ENCODE data around the gene NUS1. TPM values are rescaled to one million over a fixed set of nuclear protein-coding genes. Genes with fewer than 3 reads are reported as not detected.
"Not testable (repeated sequence)": the region's sequence is repeated elsewhere in the genome, so short reads cannot be mapped to it uniquely, and the experiment has no call there.

Gene NUS1
- total RNA-seq, 4 donors from 2014 or later, result 6.8 to 12.9 (median 10.2) TPM

- TF ChIP-seq POLR2A (IDR thresholded peaks at IDR 0.05), result no peak
- TF ChIP-seq CTCF (IDR thresholded peaks at IDR 0.05), result no peak
- no peak overlapping the region for H3K4me3 ChIP-seq (ENCODE audit: low read depth, poor library complexity, severe bottlenecking)
- intact Hi-C loops (cut with DNase I; ENCODE audit: low total_unique reads), result no loop called here
- no peak for DNase-seq (ENCODE audit: low spot score in 2 of 2)
- WGBS, 2 donors, result 74 to 75% methylated on average over 3 of the region's 3 CpGs
These were observed 31.2 kb downstream of the NUS1 start for GRCh38 chr6:117706504-117706903.

- DNase-seq (ENCODE audit: low spot score in 2 of 2); intact Hi-C loops (cut with DNase I; ENCODE audit: low total_unique reads); H3K4me3 ChIP-seq (ENCODE audit: low read depth, poor library complexity, severe bottlenecking): not testable (repeated sequence)
- 76 to 86% methylated on average over 6 of the region's 7 CpGs for WGBS, 2 donors
These were observed 31.8 kb downstream of the NUS1 start for GRCh38 chr6:117706936-117707509.

GRCh38 chr6:117711369-117711768, 36.1 kb downstream of the NUS1 start:
- DNase-seq (ENCODE audit: low spot score in 2 of 2), result no peak
- intact Hi-C loops (cut with DNase I; ENCODE audit: low total_unique reads), result no loop called here
- no peak overlapping the region for H3K4me3 ChIP-seq (ENCODE audit: low read depth, poor library complexity, severe bottlenecking)
- no peak for TF ChIP-seq CTCF (IDR thresholded peaks at IDR 0.05)
- TF ChIP-seq POLR2A (IDR thresholded peaks at IDR 0.05), result no peak

- TF ChIP-seq CTCF (IDR thresholded peaks at IDR 0.05) (no peak), POLR2A (IDR thresholded peaks at IDR 0.05) (no peak)
- intact Hi-C loops (cut with DNase I; ENCODE audit: low total_unique reads), result no loop called here
- no peak overlapping the region for H3K4me3 ChIP-seq (ENCODE audit: low read depth, poor library complexity, severe bottlenecking)
- no peak for DNase-seq (ENCODE audit: low spot score in 2 of 2)
These were observed 43.6 kb downstream of the NUS1 start for GRCh38 chr6:117718895-117719294.

GRCh38 chr6:117721520-117721919, 46.3 kb downstream of the NUS1 start:
- whole genome bisulfite sequencing, 2 donors, result 96% methylated on average over 12 of the region's 12 CpGs
- H3K4me3 ChIP-seq (ENCODE audit: low read depth, poor library complexity, severe bottlenecking); DNase-seq (ENCODE audit: low spot score in 2 of 2); intact Hi-C loops (cut with DNase I; ENCODE audit: low total_unique reads): not testable (repeated sequence)

- no peak for DNase-seq (ENCODE audit: low spot score in 2 of 2)
- H3K4me3 ChIP-seq (ENCODE audit: low read depth, poor library complexity, severe bottlenecking), result no peak overlapping the region
- intact Hi-C loops (cut with DNase I; ENCODE audit: low total_unique reads), result no loop called here
- TF ChIP-seq POLR2A (IDR thresholded peaks at IDR 0.05), result no peak
- TF ChIP-seq CTCF (IDR thresholded peaks at IDR 0.05), result no peak
- 88 to 89% methylated on average over 1 of the region's 1 CpG for WGBS, 2 donors
These were observed 53.4 kb downstream of the NUS1 start for GRCh38 chr6:117728626-117729025.

- no peak for DNase-seq (ENCODE audit: low spot score in 2 of 2)
- 28 to 38% methylated on average over 1 of the region's 1 CpG for WGBS, 2 donors
- no peak overlapping the region for H3K4me3 ChIP-seq (ENCODE audit: low read depth, poor library complexity, severe bottlenecking)
- TF ChIP-seq CTCF (IDR thresholded peaks at IDR 0.05), result no peak
- no peak for TF ChIP-seq POLR2A (IDR thresholded peaks at IDR 0.05)
- intact Hi-C loops (cut with DNase I; ENCODE audit: low total_unique reads), result no loop called here
These were observed 54.3 kb downstream of the NUS1 start for GRCh38 chr6:117729613-117730012.
